ENCODE measurements around the gene PGAP1.
"Not testable (repeated sequence)": the region's sequence is repeated elsewhere in the genome, so short reads cannot be mapped to it uniquely, and the experiment has no call there.

PGAP1 gene

DNA sequence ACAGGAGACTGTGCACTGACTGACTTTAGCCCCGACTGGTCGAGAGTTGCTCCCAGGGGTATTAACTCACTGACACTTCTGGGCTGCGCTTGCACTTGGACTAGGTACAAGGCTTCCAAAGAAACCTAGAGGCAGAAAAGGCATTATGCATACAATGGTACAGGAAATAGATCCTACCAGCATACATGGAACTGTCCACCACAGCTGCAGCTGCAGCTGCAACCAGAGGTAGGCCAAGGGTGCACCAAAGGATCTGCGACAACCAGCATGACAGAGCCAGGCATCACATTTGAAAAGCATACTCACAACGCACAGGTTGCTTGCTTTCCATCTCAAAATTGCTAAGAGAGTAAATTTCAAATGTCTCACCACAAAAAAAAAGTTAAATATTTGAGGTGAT lies 22.6 kb upstream of the PGAP1 start:
- DNase-seq, result no peak

DNA sequence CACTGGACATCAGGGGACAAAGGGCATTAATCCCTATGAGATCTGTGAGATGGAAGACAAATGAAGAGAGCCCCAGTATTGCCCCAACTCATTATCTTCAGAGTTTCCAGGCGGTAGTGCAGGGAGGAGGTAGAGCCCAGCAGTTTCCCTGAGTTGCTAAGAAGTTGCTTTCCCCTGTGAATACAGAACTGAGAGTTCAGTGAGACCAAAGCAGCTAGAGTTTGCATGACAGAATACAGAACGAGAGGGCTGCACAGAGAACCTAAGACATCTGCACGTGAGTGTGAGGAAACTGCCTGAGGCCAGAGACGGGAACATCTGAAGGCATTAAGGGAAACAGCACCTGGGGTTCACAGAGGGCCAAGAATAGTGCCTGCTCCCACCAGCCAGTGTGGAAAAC lies 18.1 kb upstream of the PGAP1 start:
- no peak for DNase-seq

DNA sequence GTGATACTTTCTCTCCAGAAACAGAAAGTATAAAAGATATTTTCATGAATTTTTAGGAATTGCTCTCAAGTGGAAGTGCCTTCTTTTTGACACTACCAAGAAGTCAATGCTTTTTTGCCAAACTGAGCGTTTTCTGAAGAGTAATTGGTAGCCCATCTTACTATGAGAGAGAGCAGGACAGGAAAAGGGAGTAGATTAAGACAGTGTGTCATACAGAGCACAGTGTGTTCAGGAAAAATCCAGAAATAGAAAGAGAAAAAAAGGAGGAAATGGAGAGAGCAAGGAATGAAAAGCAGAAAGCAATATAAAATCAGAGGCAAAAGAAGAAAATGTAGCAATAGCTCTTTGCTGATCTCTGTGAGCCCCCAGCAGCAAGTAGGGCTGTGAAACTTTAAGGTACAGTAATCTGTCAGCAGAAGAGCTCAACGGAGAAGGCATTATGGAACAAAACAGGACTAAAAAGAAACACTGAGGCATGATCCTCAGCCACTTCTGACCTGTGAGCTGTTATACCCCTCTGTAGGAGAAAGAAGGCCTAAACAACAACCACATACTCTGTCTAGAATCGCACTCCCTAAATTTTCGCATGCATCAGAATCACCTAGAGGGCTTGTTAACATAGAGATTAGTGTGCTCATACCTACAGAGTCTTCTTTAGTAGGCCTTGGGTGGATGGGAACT lies 15.0 kb upstream of the PGAP1 start:
- no peak for DNase-seq

DNA sequence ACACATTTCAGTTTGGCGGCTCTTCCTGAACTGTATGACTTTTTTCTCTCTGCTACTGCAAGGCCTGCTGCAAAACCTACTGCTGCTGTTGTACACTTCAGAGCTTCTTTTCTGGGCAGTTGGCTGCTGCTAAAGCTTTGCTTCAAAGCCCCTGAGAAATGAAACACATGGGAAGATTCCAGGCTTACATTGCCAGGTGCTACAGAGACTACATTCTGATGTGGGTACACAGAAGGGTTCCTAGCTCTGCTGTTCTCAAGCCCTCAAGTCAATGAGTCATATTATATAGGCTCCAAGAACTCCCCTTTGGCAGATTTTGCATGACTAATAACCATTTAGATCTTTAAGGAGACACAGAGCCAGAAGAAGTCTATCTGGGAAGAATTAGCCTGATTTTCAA lies 12.9 kb upstream of the PGAP1 start:
- DNase-seq, result no peak

DNA sequence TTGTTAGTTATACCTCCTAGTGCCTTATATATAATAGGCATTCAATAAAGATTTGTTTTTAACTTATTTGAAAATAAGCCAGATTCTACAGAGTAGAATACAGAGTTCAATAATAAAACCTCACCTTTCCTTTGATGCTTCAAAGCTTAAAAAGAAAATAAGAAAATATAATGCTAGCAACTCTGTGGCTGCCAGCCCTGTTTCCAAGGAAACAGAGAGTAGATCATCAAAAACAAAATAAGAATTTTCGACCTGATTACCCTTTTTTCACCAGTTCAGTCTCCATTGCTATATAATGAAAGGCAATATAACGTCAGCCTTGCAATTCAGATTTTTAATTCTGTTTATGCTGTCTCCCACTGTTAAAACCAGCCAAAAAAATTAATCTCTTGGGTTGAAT lies 8.9 kb upstream of the PGAP1 start:
- DNase-seq, result no peak

DNA sequence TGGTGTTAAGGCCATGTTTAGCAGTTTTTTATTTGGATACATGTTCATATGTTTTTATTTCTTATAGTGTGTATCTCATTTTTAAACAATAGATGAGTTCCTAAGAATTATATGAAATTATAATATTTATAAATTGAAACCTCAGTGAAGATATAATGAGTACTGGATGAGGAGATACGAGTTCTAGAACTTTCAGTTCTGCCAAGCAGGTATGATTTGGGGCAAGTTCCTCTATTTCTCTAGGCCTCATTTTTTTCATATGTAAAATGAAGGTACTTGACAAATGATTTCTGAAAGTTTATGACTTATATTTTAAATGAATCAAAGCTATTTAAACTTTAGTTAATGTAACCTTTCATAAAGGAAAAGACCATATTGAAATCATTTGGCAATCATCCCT lies 8.2 kb upstream of the PGAP1 start:
- DNase-seq, result no peak

DNA sequence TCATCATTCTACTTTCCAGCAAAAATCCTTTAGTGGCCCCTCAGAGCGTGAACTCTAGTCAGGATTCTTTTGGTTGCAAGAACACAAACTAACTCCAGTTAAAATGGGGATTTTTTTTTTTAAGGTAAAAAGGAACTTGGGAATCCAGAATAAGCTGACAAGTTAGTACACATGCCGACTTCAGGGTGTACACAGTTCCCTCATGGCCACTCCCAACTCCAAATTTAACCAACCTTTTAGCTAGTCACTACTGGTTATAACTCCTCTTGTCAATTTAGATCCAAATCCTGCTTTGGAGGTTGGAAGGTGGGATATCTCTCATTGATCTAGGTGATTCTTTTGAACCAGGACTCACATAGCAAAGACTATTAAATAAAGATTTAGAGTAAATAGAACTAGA lies 5.0 kb upstream of the PGAP1 start:
- no peak for DNase-seq

DNA sequence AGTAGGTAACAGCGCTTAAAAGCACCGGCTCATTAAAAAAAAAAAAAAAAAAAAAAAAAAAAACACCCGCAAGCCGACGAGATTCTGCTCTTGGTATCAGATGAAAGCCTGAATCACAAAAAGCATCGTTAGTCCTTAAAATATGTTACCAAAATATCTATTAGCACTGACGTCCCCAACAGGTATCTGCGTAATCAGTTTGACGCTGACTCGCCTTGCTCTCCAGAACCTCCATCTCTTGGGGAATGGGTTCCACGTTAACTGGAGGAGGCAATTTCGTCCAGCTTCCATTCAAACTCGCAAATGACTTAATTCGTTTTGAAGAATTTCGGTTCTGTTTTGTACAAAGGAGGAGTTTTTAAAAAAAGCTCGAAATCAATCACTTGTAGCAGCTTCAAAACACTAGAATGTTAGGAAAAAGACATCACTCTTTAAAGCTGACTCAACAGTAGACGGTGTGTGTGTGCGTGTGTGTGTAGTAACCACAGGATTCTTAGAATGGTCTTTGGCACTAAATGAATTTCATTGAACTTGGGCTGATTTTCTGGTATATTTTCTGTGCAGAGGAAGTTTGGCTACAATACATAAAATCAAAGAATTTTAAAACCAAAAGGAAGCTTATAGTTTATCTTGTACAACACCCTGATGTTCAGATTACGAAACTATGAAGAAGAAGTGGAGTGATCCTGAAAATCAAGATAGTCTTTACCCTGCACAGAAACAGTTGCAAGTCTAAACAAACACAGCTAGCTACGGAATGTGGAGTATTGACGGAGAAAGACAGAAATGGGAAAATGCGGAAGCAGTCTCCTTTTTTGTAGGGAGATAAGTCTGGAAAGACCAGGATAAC lies 1.1 kb upstream of the PGAP1 start:
- DNase-seq, result peak; percentile 60

DNA sequence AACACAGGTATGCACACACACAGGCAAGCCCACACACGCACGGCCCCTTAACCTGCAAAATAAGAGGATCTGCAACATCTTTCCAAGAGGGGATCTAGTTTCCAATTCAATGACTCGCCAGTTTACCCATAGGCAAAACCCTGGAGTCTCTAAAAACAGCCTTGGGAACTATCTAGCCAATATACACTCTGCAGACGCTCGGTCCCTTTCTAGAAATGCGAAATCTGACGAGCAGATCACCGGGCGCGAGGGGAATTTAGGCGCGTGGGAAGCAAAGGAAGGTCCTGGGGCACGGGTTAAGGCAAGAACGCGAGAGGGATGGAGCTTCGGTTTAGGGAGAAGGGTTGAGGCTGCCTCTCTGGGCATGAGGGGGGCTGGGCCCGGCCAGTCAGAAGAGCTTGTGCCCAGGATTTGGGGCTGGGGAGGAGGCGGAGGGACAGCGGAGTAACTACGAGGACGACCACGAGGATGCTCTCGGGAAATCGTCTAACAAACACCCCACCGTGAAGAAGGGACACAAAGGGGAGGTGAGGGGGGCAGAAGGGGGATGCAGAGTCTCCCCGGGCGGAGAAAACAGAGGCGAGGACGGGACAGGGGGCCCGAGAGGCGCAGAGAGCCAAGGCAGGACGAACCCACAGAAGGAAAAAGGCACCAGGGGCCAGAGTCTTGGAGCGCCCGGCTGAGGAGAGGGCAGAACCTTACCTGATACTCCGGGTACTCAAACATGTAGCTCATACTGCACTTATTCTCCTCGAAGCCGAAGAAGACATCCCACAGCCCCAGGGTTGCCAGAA lies 542 bp downstream of the PGAP1 start:
- DNase-seq, result peak; percentile 76

DNA sequence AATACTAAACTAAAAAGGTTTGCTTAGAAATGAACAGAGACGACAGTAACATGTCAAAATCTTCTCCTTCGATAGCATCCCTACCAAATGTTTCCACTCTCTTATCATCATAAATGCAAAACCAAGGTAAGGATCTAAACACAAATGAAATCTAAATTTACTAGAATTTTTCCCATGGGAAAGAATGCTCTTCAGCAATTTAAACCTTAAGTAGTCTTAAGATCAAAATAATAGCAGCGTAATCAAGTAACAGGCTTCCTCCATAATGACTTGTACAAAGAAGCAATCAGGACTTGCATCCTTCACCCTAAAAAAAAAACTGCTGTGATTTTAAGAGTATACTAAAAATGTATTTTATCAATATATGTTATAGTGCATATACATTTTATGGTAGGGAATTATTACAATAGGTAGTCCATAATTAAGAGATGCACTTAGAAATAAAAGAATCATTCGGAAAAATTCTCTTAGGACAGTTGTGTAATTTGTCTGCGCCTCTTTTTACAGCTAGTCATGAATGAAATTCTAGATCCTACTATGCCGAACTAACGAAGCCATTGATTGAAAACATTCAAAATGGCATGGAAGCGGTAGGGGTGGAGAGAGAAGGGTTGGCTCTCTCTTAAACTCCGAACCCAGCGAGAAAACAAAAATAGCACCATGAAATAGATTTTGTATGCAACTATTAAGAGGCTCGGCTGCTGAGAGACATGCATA lies 1.3 kb downstream of the PGAP1 start:
- peak; percentile 76 for DNase-seq

DNA sequence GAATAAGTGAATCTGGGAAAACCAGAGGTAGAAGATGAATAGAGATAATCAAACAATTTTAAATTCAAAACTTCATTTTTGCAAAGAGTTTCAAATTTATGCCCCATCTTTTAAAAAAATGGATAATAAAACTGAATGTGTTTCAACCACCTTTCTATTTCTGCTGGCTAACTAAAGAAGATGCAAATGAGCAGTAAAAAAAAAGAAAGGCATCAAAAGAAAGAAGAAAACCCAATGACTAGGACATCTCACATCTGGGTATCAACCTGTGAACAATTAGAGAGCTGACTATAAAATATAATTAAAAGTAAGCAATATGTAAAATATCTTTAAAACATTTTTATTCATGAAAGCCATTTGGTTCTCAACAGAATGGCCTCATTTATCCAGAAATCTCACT lies 2.5 kb downstream of the PGAP1 start:
- DNase-seq, result no peak

DNA sequence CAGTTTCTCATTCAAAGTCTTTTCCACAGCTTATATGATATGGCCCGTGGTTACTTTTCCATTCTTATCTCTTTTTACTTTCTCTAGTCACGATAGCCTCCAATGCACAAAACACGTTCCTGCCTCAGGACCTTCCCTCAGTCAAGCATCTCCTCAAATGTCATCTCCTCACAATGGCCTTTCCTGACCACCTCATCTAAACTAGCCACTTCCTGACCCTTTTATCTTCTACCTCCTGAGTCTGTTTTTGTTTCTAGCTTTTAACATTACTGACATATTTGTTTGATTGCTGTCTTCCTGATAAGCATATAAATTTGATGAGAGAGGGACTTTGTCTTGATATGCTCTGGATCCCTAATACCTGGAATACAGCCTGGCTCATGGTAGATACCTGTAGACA lies 7.6 kb downstream of the PGAP1 start:
- no peak for DNase-seq

DNA sequence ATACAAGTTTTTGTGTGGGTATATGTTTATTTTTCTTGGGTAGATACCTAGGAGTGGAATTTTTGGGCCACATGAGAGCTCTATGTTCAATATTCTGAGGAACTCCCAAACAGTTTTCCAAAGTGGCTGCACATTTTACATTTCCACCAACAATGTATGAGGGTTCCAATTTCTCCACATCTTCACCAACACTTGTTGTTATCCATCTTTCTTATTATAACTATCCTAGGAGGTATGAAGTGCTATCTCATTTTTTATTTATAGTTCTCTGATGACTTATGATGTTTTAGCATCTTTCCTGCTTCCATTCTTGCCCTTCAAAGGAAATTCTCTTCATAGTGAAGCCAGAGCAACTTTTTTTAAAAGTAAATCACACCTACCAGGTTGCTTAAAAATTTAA lies 8.7 kb downstream of the PGAP1 start:
- no peak for DNase-seq

DNA sequence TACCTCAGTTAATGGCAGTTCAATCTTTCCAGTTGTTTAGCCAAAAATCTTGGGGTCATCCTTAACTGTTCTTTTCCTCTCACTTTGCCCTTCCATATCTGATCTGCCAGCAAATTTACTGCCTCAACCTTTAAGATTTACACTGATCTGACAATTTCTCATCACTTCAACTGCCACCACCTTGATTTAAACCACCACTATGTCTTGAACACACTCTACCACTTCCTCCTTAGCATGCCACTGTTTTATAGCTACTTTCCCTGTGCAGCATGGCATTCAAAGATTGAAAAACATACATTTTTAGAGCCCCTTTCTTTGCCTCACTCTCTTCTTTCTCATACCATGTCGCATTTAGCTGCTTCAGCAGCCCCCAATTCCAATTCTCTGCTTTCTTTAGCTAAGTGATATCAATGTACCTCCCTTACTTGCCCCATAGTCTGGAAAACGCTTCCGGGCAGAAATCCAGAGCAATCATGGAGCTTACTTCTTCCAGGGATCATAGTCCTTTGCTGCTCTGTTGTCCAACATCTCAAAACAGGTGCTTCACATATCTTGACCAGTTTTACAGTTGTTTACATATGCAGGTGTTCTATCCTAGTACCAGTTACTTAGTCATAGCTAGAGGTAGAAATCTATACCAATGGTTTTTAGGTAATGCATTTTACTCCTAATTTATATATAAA lies 10.9 kb downstream of the PGAP1 start:
- DNase-seq, result no peak

DNA sequence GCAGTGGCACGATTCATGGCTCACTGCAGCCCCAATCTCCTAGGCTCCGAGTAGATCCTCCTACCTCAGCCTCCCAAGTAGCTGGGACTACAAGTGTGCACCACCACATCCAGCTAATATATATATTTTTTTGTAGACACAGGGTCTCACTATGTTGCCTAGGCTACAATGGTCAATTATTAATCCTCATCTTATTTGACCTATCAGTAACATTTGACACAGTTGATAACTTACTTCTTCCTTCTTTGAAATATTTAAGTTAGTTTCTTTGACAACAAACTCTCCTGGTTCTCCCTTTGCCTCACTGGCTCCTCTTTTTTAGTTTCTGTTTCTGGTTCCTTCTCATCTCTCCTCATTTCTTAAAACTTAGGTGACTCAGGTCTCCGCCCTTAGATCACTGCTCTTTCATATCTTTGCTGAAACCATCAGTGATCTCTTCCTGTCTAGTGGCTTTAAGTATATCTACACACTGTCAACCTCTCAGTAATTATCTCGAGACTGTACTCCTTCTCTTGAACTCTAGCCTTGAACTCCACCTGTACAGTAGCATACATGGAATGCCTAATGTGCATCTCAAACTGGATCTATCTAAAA lies 11.5 kb downstream of the PGAP1 start:
- DNase-seq, result no peak

DNA sequence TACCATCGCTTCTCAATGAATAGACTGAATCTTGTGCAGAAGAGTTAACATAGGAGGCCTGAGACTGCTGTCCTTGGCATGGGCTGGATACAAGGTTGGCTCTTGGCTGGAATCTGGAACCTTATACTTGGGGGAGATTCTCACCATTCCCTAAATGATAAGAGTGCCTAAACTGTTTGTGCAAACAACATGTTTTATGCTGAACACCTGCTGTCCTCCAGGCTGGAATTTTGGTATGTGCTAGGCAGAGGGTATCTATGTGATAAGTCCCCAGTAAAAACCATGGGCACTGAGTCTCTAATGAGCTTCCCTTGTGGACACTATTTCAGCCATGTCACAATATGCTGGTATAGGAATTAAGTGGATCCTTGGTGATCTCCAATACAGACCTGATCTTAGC lies 12.8 kb downstream of the PGAP1 start:
- DNase-seq, result no peak

DNA sequence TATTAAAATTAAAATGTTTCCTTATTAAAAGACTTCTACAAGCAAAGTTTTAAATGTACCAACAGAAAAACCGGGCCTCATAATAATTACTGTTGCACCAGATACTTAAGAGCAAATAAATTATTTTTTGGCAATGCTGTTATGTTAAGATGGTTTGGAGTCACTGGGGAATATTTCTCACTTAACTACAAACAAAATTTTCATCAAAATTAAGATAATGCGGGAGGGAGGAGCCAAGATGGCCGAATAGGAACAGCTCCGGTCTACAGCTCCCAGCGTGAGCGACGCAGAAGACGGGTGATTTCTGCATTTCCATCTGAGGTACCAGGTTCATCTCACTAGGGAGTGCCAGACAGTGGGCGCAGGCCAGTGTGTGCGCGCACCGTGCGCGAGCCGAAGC lies 21.1 kb downstream of the PGAP1 start:
- not testable (repeated sequence) for DNase-seq

DNA sequence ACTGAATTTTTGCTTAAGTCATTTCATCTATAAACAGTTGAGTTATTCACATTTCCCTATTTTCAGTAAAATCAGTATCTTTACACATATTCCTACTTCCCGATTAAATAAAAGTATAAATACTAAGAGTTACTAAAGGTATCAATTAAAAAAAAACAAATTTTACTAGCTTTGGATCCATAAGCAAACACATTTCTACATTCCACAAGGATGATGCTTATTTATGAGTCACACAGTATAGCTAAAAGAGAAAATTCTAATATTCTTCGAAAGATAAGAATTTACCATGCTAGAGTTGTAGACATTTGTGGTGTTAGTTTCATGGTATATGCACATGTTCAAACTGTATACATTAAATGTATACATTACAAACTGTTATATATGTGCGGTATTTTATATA lies 23.7 kb downstream of the PGAP1 start:
- no peak for DNase-seq

DNA sequence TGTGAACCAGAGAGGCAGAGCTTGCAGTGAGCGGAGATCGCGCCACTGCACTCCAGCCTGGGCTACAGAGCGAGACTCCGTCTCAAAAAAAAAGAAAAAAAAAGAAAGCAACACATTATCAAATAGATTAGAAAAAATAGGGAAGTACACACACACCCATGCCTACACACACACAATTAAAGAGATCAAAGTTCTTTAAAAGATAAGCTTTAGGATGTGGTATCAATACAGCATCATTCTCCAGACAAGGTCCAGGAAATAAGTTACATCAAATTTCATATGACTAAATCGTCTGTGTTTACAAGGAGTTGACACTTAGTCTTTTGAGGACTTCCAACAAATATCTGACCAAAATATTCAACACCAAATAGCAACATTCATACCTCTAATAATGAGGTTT lies 25.7 kb downstream of the PGAP1 start:
- DNase-seq, result no peak

DNA sequence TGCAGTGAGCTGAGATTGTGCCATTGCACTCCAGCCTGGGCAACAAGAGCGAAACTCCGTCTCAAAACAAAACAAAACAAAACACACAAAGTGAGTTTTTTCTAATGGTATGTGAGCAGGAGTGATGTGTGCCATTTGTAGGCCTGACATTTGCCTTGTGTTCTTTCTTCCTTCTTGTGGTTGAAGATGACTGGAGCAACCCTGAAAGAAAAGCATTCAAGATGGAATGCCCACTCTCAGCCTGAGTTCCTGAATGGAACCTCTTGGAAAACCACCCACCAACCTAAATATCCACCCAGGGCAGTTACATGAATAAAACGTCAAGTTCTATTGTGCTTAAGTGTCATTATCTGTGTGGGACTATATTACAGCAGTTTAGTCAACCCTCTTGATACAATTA lies 26.5 kb downstream of the PGAP1 start:
- no peak for DNase-seq

DNA sequence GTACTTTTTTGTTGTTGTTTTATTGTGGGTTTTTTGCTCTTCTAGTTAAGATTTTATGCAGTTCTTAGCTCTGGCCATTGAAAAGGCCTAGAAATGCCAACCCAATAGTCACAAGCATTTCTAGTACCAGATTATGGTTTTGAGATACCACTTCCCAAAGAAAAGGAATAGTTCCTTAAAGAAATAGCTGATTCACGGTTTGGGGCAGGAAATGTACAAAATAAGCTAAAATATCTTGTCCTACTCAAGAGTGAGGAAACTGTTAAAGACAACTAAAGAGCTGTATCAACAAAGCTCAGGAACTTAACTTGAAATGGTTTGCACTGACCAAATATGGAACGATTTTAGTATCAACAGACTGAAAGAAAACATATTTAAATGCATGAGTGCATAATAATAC lies 35.4 kb downstream of the PGAP1 start:
- DNase-seq, result no peak

DNA sequence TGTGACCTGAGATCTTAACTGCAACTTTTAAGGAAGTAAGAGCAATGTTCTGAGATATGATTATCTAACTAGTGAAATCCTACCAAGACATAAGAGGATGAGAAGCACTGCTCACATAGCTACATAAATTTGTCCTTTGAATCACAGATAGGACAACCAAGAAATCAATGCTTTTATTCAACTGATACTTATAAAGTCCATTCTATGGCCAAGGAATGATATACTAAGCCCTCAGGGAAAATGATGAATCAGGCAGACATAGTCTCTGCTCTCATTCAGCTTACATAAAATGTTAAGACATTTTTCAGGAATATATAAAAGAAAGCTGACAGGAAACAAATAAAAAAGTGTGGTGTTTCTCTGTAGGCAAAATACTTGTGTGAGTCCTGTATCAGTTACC lies 39.1 kb downstream of the PGAP1 start:
- DNase-seq, result no peak

Measured in NCI-H1694 treated with DMSO at 0.1 percent for 48 hours (cell line).